Transverse colon (tissue), 3 donors: ENCODE results near the gene RAB34.

Source experiments
- CTCF ChIP-seq, 5 experiments: fragments of 200-600 bp in 3 of 5; fragments of 450-650 bp in 2 of 5; sonication (generic) in 3 of 5; IDR thresholded peaks; 1 replicate in 2 of 5; 2 replicates in 3 of 5; pipeline ENCODE4 v1.5.1; 2016 to 2017; ENCODE audit warnings: antibody characterized with exemption in 5 of 5, inconsistent platforms in 3 of 5, mild to moderate bottlenecking in 2 of 5, moderate library complexity in 1 of 5
- EP300 ChIP-seq: sonication (generic); formaldehyde crosslinking; IDR thresholded peaks from one replicate; pipeline ENCODE4 v1.6.1; 2017; ENCODE audit warnings: antibody characterized with exemption, low read depth

GRCh38 chr17:28746611-28747050, 29.0 kb upstream of the RAB34 start:
- TF ChIP-seq CTCF (IDR thresholded peaks at IDR 0.05) (no peak), EP300 (no peak)
